Measurements from ENCODE around the gene PC. TPM values are rescaled to one million over a fixed set of nuclear protein-coding genes. Genes with fewer than 3 reads are reported as not detected.
A peak's percentile ranks its signal among the peaks of the same experiment; 100 is the strongest.
"Not testable (repeated sequence)": the region's sequence is repeated elsewhere in the genome, so short reads cannot be mapped to it uniquely, and the experiment has no call there.

PC gene
- total RNA-seq, 2 experiments from 2014 or later: 5.6 to 6.5 TPM

GRCh38 chr11:66834539-66834845, 123.7 kb downstream of the PC start:
- intact Hi-C loops (cut with micrococcal nuclease): loop anchor here (1.0 kb wide), 1 partner anchor 140 kb away; no protein-coding TSS in a partner anchor
- ATAC-seq (peak; percentile 24), DNase-seq (no peak)
- POLR2A ChIA-PET: interaction anchor here (1.2 to 2.0 kb wide), 2 partner anchors 8 to 157 kb away, joined by 3 to 8 read pairs; partner anchors contain the start of gene RBM4B
- CTCF ChIA-PET: interaction anchor here (0.7 to 3.6 kb wide), 22 partner anchors 8 to 427 kb away, joined by 3 to 60 read pairs (median 4); partner anchors contain the start of gene RBM4B
- no peak overlapping the region for H3K27ac Mint-ChIP-seq
- H3K4me1 Mint-ChIP-seq (ENCODE audit: low read depth): peaks cover 10% of the 10 kb centered on the region
- no peak overlapping the region for H3K4me3 Mint-ChIP-seq
- H3K27me3 Mint-ChIP-seq: no peaks in the 10 kb centered on the region
- no peaks in the 10 kb centered on the region for H3K9me3 Mint-ChIP-seq
- TF ChIP-seq CTCF (IDR thresholded peaks at IDR 0.05): no peak
- H3K36me3 Mint-ChIP-seq (ENCODE audit: low read depth): peaks cover 5% of the 10 kb centered on the region

GRCh38 chr11:66824573-66824972, 133.6 kb downstream of the PC start:
- POLR2A ChIA-PET; ATAC-seq; H3K9me3 Mint-ChIP-seq; H3K4me1 Mint-ChIP-seq (ENCODE audit: low read depth); CTCF ChIA-PET; H3K27ac Mint-ChIP-seq; H3K4me3 Mint-ChIP-seq; H3K27me3 Mint-ChIP-seq; DNase-seq; H3K36me3 Mint-ChIP-seq (ENCODE audit: low read depth); intact Hi-C loops (cut with micrococcal nuclease): not testable (repeated sequence)

GRCh38 chr11:66823700-66824099, 134.5 kb downstream of the PC start:
- ChIA-PET POLR2A (no interaction called here), CTCF (no interaction called here)
- H3K27ac Mint-ChIP-seq: no peak overlapping the region
- no peak overlapping the region for H3K4me3 Mint-ChIP-seq
- no peak for DNase-seq
- no peak for ATAC-seq
- TF ChIP-seq CTCF (IDR thresholded peaks at IDR 0.05): no peak
- H3K9me3 Mint-ChIP-seq: no peaks in the 10 kb centered on the region
- no peaks in the 10 kb centered on the region for H3K4me1 Mint-ChIP-seq (ENCODE audit: low read depth)
- no peaks in the 10 kb centered on the region for H3K27me3 Mint-ChIP-seq
- no peaks in the 10 kb centered on the region for H3K36me3 Mint-ChIP-seq (ENCODE audit: low read depth)
- intact Hi-C loops (cut with micrococcal nuclease): no loop called here

GRCh38 chr11:66820901-66821300, 137.3 kb downstream of the PC start:
- Mint-ChIP-seq H3K4me3 (no peak overlapping the region), H3K27ac (no peak overlapping the region), H3K9me3 (no peaks in the 10 kb centered on the region), H3K4me1 (ENCODE audit: low read depth) (no peaks in the 10 kb centered on the region), H3K36me3 (ENCODE audit: low read depth) (no peaks in the 10 kb centered on the region), H3K27me3 (no peaks in the 10 kb centered on the region)
- TF ChIP-seq CTCF (IDR thresholded peaks at IDR 0.05): no peak
- DNase-seq: no peak
- POLR2A ChIA-PET: no interaction called here
- intact Hi-C loops (cut with micrococcal nuclease): no loop called here
- CTCF ChIA-PET: interaction anchor here (1.0 kb wide), 1 partner anchor 392 kb away, joined by 4 read pairs; no protein-coding TSS in a partner anchor
- no peak for ATAC-seq

GRCh38 chr11:66820381-66820780, 137.8 kb downstream of the PC start:
- H3K36me3 Mint-ChIP-seq (ENCODE audit: low read depth): no peaks in the 10 kb centered on the region
- ChIA-PET POLR2A (no interaction called here), CTCF (interaction anchor here (1.0 kb wide), 1 partner anchor 391 kb away, joined by 4 read pairs; no protein-coding TSS in a partner anchor)
- no peaks in the 10 kb centered on the region for H3K4me1 Mint-ChIP-seq (ENCODE audit: low read depth)
- ATAC-seq (no peak), DNase-seq (no peak)
- no peaks in the 10 kb centered on the region for H3K27me3 Mint-ChIP-seq
- H3K4me3 Mint-ChIP-seq: no peak overlapping the region
- intact Hi-C loops (cut with micrococcal nuclease): no loop called here
- TF ChIP-seq CTCF (IDR thresholded peaks at IDR 0.05): no peak
- H3K9me3 Mint-ChIP-seq: no peaks in the 10 kb centered on the region
- no peak overlapping the region for H3K27ac Mint-ChIP-seq
